Keratinocyte (primary cell): ENCODE data around the gene CFAP299.

Experiments used
- EZH2 ChIP-seq: IDR thresholded peaks from one replicate; pipeline ENCODE4 v1.6.1; 2012; ENCODE audit warnings: inconsistent platforms, mild to moderate bottlenecking, low read length, moderate library complexity
- TF ChIP-seq, protein P1 (sequence below), 3 experiments: IDR thresholded peaks in 1 of 3; conservative IDR thresholded peaks in 1 of 3; optimal IDR thresholded peaks in 1 of 3; 2 replicates in 2 of 3; 3 replicates in 1 of 3; pipeline versions ENCODE3 to v1.5.1; 2011; ENCODE audit warnings: low read length in 3 of 3, mild to moderate bottlenecking in 3 of 3, moderate library complexity in 2 of 3, control low read depth in 1 of 3, inconsistent platforms in 1 of 3; ENCODE audit not compliant: insufficient read depth in 2 of 3; ENCODE audit errors: extremely low read depth in 1 of 3

DNA sequence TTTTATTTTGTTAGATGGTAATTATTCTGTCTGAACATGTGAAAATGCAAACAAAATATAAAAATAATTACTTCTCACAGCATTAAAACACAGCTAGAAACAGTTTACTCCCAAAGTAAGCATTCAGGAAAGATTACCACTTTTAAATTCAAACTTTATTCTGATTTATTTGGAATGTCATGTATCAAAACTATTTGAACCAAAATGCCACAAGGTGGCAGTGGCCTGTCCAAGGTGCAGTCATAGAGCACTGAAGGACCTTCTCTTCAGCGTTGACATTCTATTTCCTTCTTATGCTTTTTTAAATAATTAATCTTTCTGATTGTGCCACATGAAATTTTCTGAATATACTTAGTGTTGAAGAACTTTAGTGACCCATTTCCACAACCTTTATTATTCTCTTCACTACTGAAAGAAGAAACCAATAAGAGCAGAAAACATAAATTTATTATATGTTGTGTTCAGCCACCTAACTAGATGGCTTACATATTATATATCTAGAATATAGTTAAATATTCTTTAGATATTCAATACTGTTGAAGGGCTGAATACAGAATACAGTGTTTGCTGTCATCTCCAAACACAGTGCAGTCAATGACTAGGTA, 283.6 kb downstream of the CFAP299 start:
- TF ChIP-seq, protein P1, sequence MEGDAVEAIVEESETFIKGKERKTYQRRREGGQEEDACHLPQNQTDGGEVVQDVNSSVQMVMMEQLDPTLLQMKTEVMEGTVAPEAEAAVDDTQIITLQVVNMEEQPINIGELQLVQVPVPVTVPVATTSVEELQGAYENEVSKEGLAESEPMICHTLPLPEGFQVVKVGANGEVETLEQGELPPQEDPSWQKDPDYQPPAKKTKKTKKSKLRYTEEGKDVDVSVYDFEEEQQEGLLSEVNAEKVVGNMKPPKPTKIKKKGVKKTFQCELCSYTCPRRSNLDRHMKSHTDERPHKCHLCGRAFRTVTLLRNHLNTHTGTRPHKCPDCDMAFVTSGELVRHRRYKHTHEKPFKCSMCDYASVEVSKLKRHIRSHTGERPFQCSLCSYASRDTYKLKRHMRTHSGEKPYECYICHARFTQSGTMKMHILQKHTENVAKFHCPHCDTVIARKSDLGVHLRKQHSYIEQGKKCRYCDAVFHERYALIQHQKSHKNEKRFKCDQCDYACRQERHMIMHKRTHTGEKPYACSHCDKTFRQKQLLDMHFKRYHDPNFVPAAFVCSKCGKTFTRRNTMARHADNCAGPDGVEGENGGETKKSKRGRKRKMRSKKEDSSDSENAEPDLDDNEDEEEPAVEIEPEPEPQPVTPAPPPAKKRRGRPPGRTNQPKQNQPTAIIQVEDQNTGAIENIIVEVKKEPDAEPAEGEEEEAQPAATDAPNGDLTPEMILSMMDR (optimal IDR thresholded peaks at IDR 0.05 in 1 of 3, IDR thresholded peaks at IDR 0.05 in 1 of 3, conservative IDR thresholded peaks at IDR 0.05 in 1 of 3; ENCODE audit: extremely low read depth in 1 of 3, insufficient read depth in 2 of 3, low read length in 3 of 3): peak; percentile 26 to 60 (median 32)
- TF ChIP-seq EZH2: no peak
